ENCODE data around the gene STXBP4.

STXBP4 gene

GRCh38 chr17:55089256-55089655, 120.7 kb downstream of the STXBP4 start:
- no peak for DNase-seq
- in situ Hi-C loops (cut with MboI; ENCODE audit: low pct_unique_long_range_greater_than_20kb, low sequenced_read_pairs) = no loop called here

- in situ Hi-C loops (cut with MboI; ENCODE audit: low pct_unique_long_range_greater_than_20kb, low sequenced_read_pairs) = no loop called here
- peak; percentile 57 for DNase-seq
Observed at GRCh38 chr17:55090079-55090492, 121.5 kb downstream of the STXBP4 start.

- in situ Hi-C loops (cut with MboI; ENCODE audit: low pct_unique_long_range_greater_than_20kb, low sequenced_read_pairs) = no loop called here
- DNase-seq = no peak
Observed at GRCh38 chr17:55093353-55093752, 124.8 kb downstream of the STXBP4 start.

- no peak for DNase-seq
- in situ Hi-C loops (cut with MboI; ENCODE audit: low pct_unique_long_range_greater_than_20kb, low sequenced_read_pairs) = no loop called here
Observed at GRCh38 chr17:55098765-55099164, 130.2 kb downstream of the STXBP4 start.

- DNase-seq = no peak
- in situ Hi-C loops (cut with MboI; ENCODE audit: low pct_unique_long_range_greater_than_20kb, low sequenced_read_pairs) = no loop called here
Observed at GRCh38 chr17:55110521-55110920, 142.0 kb downstream of the STXBP4 start.

- no peak for DNase-seq
- in situ Hi-C loops (cut with MboI; ENCODE audit: low pct_unique_long_range_greater_than_20kb, low sequenced_read_pairs) = no loop called here
Observed at GRCh38 chr17:55114283-55114682, 145.7 kb downstream of the STXBP4 start.

GRCh38 chr17:55116440-55116914, 147.9 kb downstream of the STXBP4 start:
- in situ Hi-C loops (cut with MboI; ENCODE audit: low pct_unique_long_range_greater_than_20kb, low sequenced_read_pairs) = no loop called here

GRCh38 chr17:55117164-55117563, 148.6 kb downstream of the STXBP4 start:
- DNase-seq = no peak
- in situ Hi-C loops (cut with MboI; ENCODE audit: low pct_unique_long_range_greater_than_20kb, low sequenced_read_pairs) = no loop called here

More at GRCh38 chr17:55116440-55116914, 147.9 kb downstream of the STXBP4 start:
- no peak for DNase-seq

GRCh38 chr17:55120651-55121050, 152.1 kb downstream of the STXBP4 start:
- DNase-seq = no peak
- in situ Hi-C loops (cut with MboI; ENCODE audit: low pct_unique_long_range_greater_than_20kb, low sequenced_read_pairs) = no loop called here

GRCh38 chr17:55121268-55121667, 152.7 kb downstream of the STXBP4 start:
- no peak for DNase-seq
- in situ Hi-C loops (cut with MboI; ENCODE audit: low pct_unique_long_range_greater_than_20kb, low sequenced_read_pairs) = no loop called here

- in situ Hi-C loops (cut with MboI; ENCODE audit: low pct_unique_long_range_greater_than_20kb, low sequenced_read_pairs) = no loop called here
- no peak for DNase-seq
Observed at GRCh38 chr17:55122114-55122513, 153.5 kb downstream of the STXBP4 start.

GRCh38 chr17:55124730-55125360, 156.3 kb downstream of the STXBP4 start:
- DNase-seq = no peak
- in situ Hi-C loops (cut with MboI; ENCODE audit: low pct_unique_long_range_greater_than_20kb, low sequenced_read_pairs) = no loop called here

GRCh38 chr17:55133583-55133982, 165.0 kb downstream of the STXBP4 start:
- DNase-seq = no peak
- in situ Hi-C loops (cut with MboI; ENCODE audit: low pct_unique_long_range_greater_than_20kb, low sequenced_read_pairs) = no loop called here

GRCh38 chr17:55134486-55135157, 166.1 kb downstream of the STXBP4 start:
- in situ Hi-C loops (cut with MboI; ENCODE audit: low pct_unique_long_range_greater_than_20kb, low sequenced_read_pairs) = no loop called here
- no peak for DNase-seq

GRCh38 chr17:55140809-55141208, 172.2 kb downstream of the STXBP4 start:
- no peak for DNase-seq
- in situ Hi-C loops (cut with MboI; ENCODE audit: low pct_unique_long_range_greater_than_20kb, low sequenced_read_pairs) = no loop called here

GRCh38 chr17:55144518-55144917, 176.0 kb downstream of the STXBP4 start:
- DNase-seq = no peak
- in situ Hi-C loops (cut with MboI; ENCODE audit: low pct_unique_long_range_greater_than_20kb, low sequenced_read_pairs) = no loop called here

- no peak for DNase-seq
- in situ Hi-C loops (cut with MboI; ENCODE audit: low pct_unique_long_range_greater_than_20kb, low sequenced_read_pairs) = no loop called here
Observed at GRCh38 chr17:55149485-55149884, 180.9 kb downstream of the STXBP4 start.

- no peak for DNase-seq
- in situ Hi-C loops (cut with MboI; ENCODE audit: low pct_unique_long_range_greater_than_20kb, low sequenced_read_pairs) = no loop called here
Observed at GRCh38 chr17:55152236-55152635, 183.7 kb downstream of the STXBP4 start.

- in situ Hi-C loops (cut with MboI; ENCODE audit: low pct_unique_long_range_greater_than_20kb, low sequenced_read_pairs) = no loop called here
- DNase-seq = no peak
Observed at GRCh38 chr17:55154101-55154500, 185.5 kb downstream of the STXBP4 start.

GRCh38 chr17:55155856-55156560, 187.4 kb downstream of the STXBP4 start:
- DNase-seq = no peak
- in situ Hi-C loops (cut with MboI; ENCODE audit: low pct_unique_long_range_greater_than_20kb, low sequenced_read_pairs) = no loop called here

Measured in KBM-7 (cell line).